Dermis microvascular lymphatic vessel endothelial cell (primary cell): ENCODE measurements around the gene LARGE2. TPM values are rescaled to one million over a fixed set of nuclear protein-coding genes. Genes with fewer than 3 reads are reported as not detected.
A peak's percentile ranks its signal among the peaks of the same experiment; 100 is the strongest.

Experiments
- DNase-seq, 2 donors: peaks; one replicate each; pipeline versions ENCODE4 v3.0.0 to v3.0.0-alpha.2; 2010; ENCODE audit warnings: low read depth in 2 of 2
- total RNA-seq: library from RNA; depleted of rRNA; stranded (reverse); fragments of >200 nt; gene quantifications from 2 replicates; pipeline ENCODE4 v1.2.1, GENCODE V29; 2014

Gene LARGE2
- total RNA-seq, result not detected in 2 replicates

GRCh38 chr11:45922425-45923082 is at the start of gene LARGE2:
Gene LARGE2 (plus strand): TSS chr11:45922656. CDS start chr11:45922883, 227 bp downstream.
- no peak for DNase-seq

GRCh38 chr11:45876401-45876800 is 46.1 kb upstream of the LARGE2 start:
- no peak for DNase-seq

GRCh38 chr11:45877221-45877620 is 45.2 kb upstream of the LARGE2 start:
- DNase-seq, result no peak

GRCh38 chr11:45877845-45878244 is 44.6 kb upstream of the LARGE2 start:
- no peak for DNase-seq

- DNase-seq, result peak in 1 of 2 donors; percentile 23
Observed at GRCh38 chr11:45879803-45880686, 42.4 kb upstream of the LARGE2 start.

GRCh38 chr11:45880772-45881570 is 41.5 kb upstream of the LARGE2 start:
- DNase-seq, result no peak

- no peak for DNase-seq
Observed at GRCh38 chr11:45881708-45882368, 40.6 kb upstream of the LARGE2 start.

GRCh38 chr11:45884596-45885185 is 37.8 kb upstream of the LARGE2 start:
- DNase-seq, result no peak

- peak in 1 of 2 donors; percentile 45 for DNase-seq
Observed at GRCh38 chr11:45885274-45885920, 37.1 kb upstream of the LARGE2 start, which contains the start of gene MAPK8IP1. Gene MAPK8IP1 (plus strand): TSS chr11:45885651. CDS start chr11:45885821, 170 bp downstream.

- DNase-seq, result no peak
Observed at GRCh38 chr11:45885921-45886721, 36.3 kb upstream of the LARGE2 start.

GRCh38 chr11:45886816-45887520 is 35.5 kb upstream of the LARGE2 start:
- DNase-seq, result no peak

GRCh38 chr11:45887587-45887986 is 34.9 kb upstream of the LARGE2 start:
- no peak for DNase-seq

- DNase-seq, result no peak
Observed at GRCh38 chr11:45889555-45889954, 32.9 kb upstream of the LARGE2 start.

GRCh38 chr11:45889966-45890365 is 32.5 kb upstream of the LARGE2 start:
- no peak for DNase-seq

GRCh38 chr11:45890886-45891550 is 31.4 kb upstream of the LARGE2 start:
- DNase-seq, result no peak

- DNase-seq, result no peak
Observed at GRCh38 chr11:45892856-45893255, 29.6 kb upstream of the LARGE2 start.

- no peak for DNase-seq
Observed at GRCh38 chr11:45894555-45895247, 27.8 kb upstream of the LARGE2 start.
